Muscle of arm (tissue), 12 donors: Measurements from ENCODE around the gene CCDC71L. TPM values are rescaled to one million over a fixed set of nuclear protein-coding genes. Genes with fewer than 3 reads are reported as not detected.

Experiments used
- DNase-seq: peaks from one replicate; pipeline ENCODE4 v3.0.0-alpha.2; 2013
- polyA plus RNA-seq, 12 donors: library from polyadenylated mRNA; unstranded; fragments of 120-200 nt; gene quantifications; one replicate each; pipeline ENCODE4 v1.2.1, GENCODE V29; 2013; ENCODE audit not compliant: insufficient read length in 12 of 12

The CCDC71L gene
- polyA plus RNA-seq, 12 donors = 2.6 to 7.2 (median 4.0) TPM; not detected in 1

DNA sequence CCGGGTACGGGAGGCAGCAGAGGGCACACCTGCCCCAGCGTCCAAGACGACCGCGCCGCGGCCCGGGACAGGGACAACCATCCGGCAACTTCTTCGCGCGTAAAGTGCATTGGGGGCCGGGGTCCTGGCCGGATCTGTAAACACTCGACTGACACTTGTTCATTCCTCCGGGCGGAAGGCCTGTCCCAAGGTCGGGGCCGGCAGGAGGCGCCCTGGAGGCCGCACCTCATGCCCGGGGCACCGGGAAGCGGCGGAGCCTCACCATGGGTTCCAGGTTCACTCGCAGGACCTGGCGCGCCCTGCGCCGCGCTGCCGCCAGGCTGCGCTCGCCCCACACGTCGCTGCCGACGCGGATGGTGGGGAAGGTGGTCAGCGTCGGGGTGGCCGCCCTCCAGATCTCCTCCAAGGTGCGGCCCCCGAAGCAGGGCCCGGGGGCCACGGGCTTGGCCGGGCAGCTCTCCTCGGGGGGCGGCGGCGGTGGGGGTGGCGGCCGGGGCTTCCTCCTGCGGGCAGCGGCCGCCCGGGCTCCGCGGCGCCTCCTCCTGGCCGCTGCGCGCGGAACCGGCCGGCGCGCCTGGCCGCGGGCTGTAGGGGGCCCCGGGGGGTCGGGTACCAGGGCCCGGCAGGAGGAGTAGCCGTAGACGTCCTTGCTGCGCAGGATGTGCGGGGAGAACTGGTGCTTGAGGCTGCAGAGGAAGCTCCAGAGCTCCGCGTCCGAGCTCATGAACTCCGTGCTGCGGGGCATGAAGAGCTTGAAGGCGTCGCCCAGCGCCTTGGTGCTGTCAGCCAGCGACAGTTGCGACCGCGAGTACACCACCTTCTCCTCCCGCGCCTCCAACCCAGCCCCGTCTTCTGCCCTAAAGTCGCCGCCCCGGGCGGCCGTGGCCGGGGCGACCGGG, 746 bp downstream of the CCDC71L start:
- DNase-seq = peak; percentile 45

DNA sequence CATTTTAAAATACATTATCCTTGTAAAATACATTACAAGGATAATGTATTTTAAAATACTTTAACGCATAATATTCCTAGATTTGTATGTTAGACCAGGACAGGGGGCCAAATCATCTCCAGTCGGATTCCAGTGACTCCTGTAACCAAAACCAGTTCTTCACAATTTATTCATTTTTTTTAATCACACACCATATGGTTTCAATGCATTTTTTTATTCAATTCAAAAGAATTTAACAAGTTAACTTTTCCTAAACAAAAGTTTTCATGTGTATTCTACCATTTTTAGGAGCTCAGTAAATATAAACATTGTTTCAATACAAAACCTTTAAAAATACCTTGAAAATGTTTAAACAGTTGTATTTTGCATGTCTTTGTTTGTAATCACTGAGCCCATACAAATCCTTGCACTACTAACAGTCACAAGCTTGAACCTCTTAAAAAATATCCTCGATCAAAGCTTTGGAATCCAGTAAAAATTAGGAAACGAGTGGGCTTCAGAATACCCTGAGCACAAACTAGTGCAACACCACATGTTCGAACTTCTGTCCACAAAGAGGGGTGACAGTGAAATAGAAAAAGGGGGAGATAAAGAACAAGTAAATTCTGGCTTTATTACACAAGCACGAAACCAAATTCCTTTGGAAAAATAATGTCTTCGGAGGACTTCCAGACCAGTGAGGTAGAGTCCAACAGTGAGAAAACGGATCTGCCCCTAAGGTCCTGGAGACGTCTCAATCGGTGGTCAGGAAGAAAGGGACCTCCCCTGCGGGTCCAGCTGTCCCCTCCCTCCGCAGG, 1.6 kb downstream of the CCDC71L start:
- DNase-seq = no peak

- no peak for DNase-seq
Measured at GRCh38 chr7:106658316-106659165, 2.4 kb downstream of the CCDC71L start.

GRCh38 chr7:106657085-106657991, 3.6 kb downstream of the CCDC71L start:
- no peak for DNase-seq

- DNase-seq = no peak
Measured at GRCh38 chr7:106655703-106656498, 5.1 kb downstream of the CCDC71L start.

- DNase-seq = no peak
Measured at GRCh38 chr7:106653488-106653887, 7.5 kb downstream of the CCDC71L start.

- DNase-seq = no peak
Measured at GRCh38 chr7:106652909-106653308, 8.0 kb downstream of the CCDC71L start.

DNA sequence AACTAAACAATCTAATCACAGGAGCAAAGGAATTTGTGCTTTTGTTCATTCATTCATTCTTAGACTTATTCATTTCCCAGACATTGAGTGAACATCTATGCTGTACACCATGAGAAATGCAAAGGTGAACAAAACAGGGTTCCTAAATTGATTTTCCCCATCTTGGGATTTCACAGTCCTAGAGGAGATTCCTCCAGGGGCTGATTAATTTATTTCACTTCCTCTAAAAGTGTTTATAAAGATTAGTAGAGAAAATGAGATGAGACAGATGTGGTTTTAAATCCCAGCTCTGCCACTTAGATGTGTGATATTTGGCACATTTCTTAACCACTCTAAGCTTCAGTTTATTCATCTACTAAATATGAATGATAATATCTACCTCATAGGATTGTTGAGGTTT, 8.9 kb downstream of the CCDC71L start:
- no peak for DNase-seq

- no peak for DNase-seq
Measured at GRCh38 chr7:106646256-106646655, 14.7 kb downstream of the CCDC71L start.

- no peak for DNase-seq
Measured at GRCh38 chr7:106644999-106645398, 16.0 kb downstream of the CCDC71L start.

DNA sequence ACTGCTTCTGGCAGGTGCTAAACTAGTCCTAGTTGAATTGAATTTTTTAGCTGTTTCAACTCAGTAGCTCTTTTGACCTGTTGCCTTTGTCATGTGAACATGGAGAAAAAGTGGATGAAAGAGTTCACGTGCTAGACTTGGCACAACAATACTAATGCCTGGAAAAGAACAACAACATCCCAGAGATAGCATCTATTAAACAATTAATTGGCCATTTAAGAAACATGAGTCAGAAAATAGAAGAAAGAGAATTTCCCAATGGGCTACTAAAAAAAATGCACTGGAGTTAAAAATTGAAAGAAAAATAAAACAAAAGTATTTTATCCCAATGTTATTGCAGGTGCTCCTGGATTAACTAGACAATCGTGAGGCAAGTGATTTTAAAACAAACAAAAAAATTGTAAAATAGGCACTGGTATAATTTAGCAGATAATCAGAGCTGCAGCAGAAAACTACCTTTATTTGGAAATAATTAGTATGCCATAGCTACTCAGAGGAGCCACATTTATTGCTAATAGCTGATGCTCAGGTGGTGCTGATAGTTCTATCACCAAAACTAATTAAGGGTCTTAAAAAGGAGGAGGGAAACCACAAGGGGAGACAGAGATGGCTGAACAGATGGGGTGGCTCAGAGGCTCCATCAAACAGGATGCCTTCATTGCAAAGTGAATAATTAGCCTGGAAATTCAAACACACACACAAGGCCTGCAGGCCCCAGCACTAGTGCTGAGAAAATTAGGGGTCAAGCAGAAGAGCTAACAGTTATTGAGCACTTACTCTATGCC, 17.6 kb downstream of the CCDC71L start:
- no peak for DNase-seq

DNA sequence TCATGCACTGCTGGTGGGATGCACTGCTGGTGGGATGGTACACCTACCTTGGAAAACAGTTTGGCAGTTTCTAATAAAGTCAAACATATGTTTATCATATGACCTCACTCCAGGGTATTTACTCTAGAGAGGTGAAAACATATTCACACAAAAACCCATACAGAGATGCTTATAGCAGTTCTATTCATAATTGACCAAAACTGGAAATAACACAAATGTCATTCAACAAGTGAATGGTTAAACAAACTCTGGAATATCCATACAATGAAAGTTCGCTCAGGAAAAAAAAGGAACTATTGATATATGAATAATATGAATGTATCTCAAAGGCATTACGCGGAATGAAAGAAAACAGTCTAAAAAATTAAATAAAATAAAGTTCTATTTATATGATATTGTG, 19.5 kb downstream of the CCDC71L start:
- DNase-seq = no peak

DNA sequence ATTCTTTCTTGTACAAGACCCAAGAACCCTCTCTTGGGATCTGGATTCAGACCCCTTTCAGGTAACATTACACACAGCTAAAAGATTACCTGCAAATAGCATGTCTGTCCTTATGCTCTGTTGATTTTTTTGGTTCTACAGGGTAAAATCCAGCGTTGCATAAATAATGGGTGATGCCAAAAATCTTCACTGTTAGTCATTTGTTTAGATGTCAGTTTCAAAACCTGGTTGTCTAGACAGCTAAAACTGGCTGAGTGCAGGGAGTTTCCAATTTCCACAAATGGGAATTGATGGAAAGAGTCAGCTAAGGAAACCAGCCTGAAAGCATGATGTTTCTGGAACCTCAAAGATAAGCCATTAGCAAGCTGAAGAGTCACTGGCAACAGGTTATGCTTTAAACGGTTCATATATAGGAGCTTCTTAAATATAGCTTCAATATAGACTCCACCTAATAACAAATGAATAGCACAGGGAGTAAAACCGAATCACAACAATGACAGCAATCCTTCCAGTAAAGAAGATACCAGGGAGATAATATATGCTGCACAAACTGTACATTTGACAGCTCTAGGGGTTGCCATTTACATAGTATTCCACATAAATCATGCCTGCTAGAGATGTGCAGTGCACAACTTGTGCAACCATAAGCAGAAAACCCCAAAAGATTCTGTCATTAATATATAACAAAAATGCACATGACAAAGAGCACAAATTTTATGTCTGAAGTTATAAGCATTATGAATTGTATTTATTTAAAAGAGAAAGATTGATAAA, 20.4 kb downstream of the CCDC71L start:
- DNase-seq = no peak

DNA sequence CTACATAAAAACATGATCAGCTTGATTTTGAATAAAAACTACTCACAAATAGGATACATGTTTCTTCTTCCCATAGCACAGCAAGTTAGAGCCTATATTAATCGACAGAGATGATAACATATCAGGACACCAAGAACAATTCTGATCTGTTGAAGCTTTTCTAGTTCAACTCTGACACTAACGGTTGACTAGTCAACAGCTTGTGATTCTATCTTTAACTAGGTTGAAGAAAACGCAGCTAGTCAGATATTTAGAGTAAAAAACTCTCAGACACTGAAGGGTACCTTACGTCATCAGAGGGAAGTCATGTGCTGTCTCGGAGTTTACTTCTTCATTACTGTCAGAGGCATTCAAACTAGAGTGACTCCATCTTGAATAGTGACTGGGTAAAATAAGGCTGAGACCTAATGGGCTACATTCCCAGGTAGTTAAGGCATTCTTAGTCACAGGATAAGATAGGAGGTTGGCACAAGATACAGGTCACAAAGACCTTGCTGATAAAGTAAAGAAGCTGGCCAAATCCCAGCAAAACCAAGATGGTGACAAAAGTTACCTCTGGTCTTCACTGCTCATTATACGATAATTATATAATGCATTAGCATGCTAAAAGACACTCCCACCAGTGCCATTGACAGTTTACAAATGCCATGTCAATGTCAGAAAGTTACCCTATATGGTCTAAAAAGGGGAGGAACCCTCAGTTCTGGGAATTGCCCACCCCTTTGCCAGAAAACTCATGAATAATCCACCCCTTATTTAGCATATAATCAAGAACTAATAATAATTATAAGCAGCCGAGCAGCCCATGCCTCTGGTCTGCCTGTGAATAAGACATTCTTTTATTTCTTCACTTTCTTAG, 21.3 kb downstream of the CCDC71L start:
- DNase-seq = no peak

GRCh38 chr7:106635411-106635810, 25.5 kb downstream of the CCDC71L start:
- no peak for DNase-seq

GRCh38 chr7:106634958-106635357, 26.0 kb downstream of the CCDC71L start:
- DNase-seq = no peak

DNA sequence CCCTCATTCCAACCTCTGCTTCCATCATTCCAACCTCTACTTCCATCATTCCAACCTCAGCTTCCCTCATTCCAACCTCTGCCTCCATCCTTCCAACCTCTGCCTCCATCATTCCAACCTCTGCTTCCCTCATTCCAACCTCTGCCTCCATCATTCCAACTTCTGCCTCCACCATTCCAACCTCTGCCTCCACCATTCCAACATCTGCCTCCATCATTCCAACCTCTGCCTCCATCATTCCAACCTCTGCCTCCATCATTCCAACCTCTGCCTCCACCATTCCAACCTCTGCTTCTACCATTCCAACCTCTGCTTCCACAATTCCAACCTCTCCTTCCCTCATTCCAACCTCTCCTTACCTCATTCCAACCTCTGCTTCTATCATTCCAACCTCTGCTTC, 30.3 kb downstream of the CCDC71L start:
- no peak for DNase-seq
